Panc1 (cell line): ENCODE data around the gene GABRR2. TPM values are rescaled to one million over a fixed set of nuclear protein-coding genes. Genes with fewer than 3 reads are reported as not detected.
"Not testable (repeated sequence)": the region's sequence is repeated elsewhere in the genome, so short reads cannot be mapped to it uniquely, and the experiment has no call there.

Experiments
- ATAC-seq: fragments of 200-7000 bp; cut with Tn5 transposase; 2 replicates; pipeline ENCODE4 v1.9.1; 2020; ENCODE audit warnings: mild to moderate bottlenecking, moderate library complexity
- BruUV-seq: library from RNA; stranded (reverse); fragments of 400-500 nt; replicated peaks from 2 replicates; lab custom pipeline; 2021; lab: Mats Ljungman, UMichigan
- CTCF ChIA-PET: fragments of 300-600 bp; sonication (Branson Sonifier 250); formaldehyde crosslinking; loops from one replicate; lab custom pipeline; 2022; ENCODE audit warnings: antibody characterized with exemption; lab: Charles Lee
- POLR2A ChIA-PET: fragments of 300-600 bp; sonication (Branson Sonifier 250); formaldehyde crosslinking; loops from one replicate; lab custom pipeline; 2022; ENCODE audit warnings: antibody characterized with exemption; lab: Charles Lee
- DNase-seq: peaks from one replicate; pipeline ENCODE4 v3.0.0-alpha.2; 2010; ENCODE audit warnings: low read depth, low spot score
- H3K27ac ChIP-seq: 2 replicates; pipeline ENCODE4 v1.5.1; 2011; ENCODE audit warnings: mild to moderate bottlenecking, low read length, inconsistent platforms
- H3K27me3 ChIP-seq: fragments of 200-500 bp; sonication (Bioruptor generic); 2 replicates; pipeline ENCODE4 v1.6.0; 2014; ENCODE audit warnings: low read length, inconsistent platforms; ENCODE audit not compliant: control insufficient read depth, insufficient read depth
- H3K36me3 ChIP-seq: fragments of 200-500 bp; sonication (Bioruptor generic); 2 replicates; pipeline ENCODE4 v1.5.1; 2014; ENCODE audit warnings: inconsistent platforms, mild to moderate bottlenecking, low read length, moderate library complexity; ENCODE audit not compliant: control insufficient read depth, insufficient read depth
- H3K4me1 ChIP-seq: 2 replicates; pipeline ENCODE4 v1.5.1; 2011; ENCODE audit warnings: inconsistent platforms, mild to moderate bottlenecking, low read length, moderate library complexity; ENCODE audit not compliant: control insufficient read depth, insufficient read depth
- H3K4me3 ChIP-seq, 2 experiments: 2 replicates each; pipeline ENCODE4 v1.5.1; 2011 to 2012; ENCODE audit warnings: low read depth in 2 of 2, low read length in 2 of 2, mild to moderate bottlenecking in 2 of 2, inconsistent platforms in 1 of 2, moderate library complexity in 1 of 2
- H3K9me3 ChIP-seq: fragments of 200-500 bp; sonication (Bioruptor generic); 2 replicates; pipeline ENCODE4 v1.5.1; 2014; ENCODE audit warnings: low read depth, mild to moderate bottlenecking, inconsistent platforms, low read length, moderate library complexity; ENCODE audit not compliant: control insufficient read depth, insufficient read depth
- POLR2AphosphoS5 ChIP-seq: IDR thresholded peaks from 2 replicates; pipeline ENCODE4 v1.6.1; 2012; ENCODE audit warnings: mild to moderate bottlenecking, low read depth, low read length, moderate library complexity
- SIN3A ChIP-seq: IDR thresholded peaks from 2 replicates; pipeline ENCODE4 v1.6.1; 2012; ENCODE audit warnings: low read depth, mild to moderate bottlenecking, low read length, moderate library complexity, borderline replicate concordance; ENCODE audit not compliant: insufficient read depth
- TCF7L2 ChIP-seq: IDR thresholded peaks from 2 replicates; pipeline ENCODE4 v1.6.1; 2011; ENCODE audit warnings: mild to moderate bottlenecking, low read depth, low read length, inconsistent platforms
- in situ Hi-C: cut with HindIII; loops from 2 replicates; pipeline ENCODE4 v1.10.0; 2016; ENCODE audit warnings: low sequenced_read_pairs, low pct_unique_long_range_greater_than_20kb
- intact Hi-C: fragments of 100-400 bp; cut with micrococcal nuclease; formaldehyde crosslinking; loops from one replicate; pipeline ENCODE4 v1.10.0; 2022; ENCODE audit not compliant: unreplicated experiment
- total RNA-seq: library from RNA; stranded (reverse); gene quantifications from one replicate; pipeline ENCODE4 v1.2.1, GENCODE V29; 2021; ENCODE audit not compliant: unreplicated experiment
- TF ChIP-seq, protein P1 (sequence below): fragments of 450-650 bp; IDR thresholded peaks from 2 replicates; pipeline ENCODE4 v1.5.1; 2017; ENCODE audit warnings: mild to moderate bottlenecking
- TF ChIP-seq, protein P2 (sequence below), 2 experiments: IDR thresholded peaks; 2 replicates each; pipeline ENCODE4 v1.6.1; 2011 to 2012; ENCODE audit warnings: low read depth in 2 of 2, control low read depth in 1 of 2, low read length in 1 of 2, mild to moderate bottlenecking in 1 of 2, moderate library complexity in 1 of 2; ENCODE audit not compliant: insufficient read depth in 1 of 2

Gene GABRR2
- total RNA-seq, 1 experiment from 2014 or later = 0.18 TPM

DNA sequence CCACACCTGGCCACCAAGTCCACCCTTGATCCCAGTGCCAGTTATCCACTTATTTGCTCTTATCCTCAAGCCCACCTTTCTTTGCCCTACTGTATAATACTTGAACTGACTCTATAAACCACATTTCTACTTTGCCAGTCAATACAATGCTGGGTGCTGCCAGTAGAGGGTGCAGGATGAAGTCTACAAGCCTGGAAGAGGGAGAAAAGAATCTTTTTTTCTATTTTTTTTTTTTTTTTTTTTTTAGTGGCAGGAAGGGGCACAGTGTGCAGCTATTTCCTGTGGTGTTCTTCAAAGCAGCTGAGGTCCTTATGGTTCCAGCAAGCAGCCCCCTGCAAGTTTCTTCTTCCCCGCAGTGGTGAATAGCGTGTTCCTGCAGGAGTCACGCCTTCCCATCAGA, 75.8 kb downstream of the GABRR2 start:
- intact Hi-C loops = no loop called here
- TF ChIP-seq, protein P1, sequence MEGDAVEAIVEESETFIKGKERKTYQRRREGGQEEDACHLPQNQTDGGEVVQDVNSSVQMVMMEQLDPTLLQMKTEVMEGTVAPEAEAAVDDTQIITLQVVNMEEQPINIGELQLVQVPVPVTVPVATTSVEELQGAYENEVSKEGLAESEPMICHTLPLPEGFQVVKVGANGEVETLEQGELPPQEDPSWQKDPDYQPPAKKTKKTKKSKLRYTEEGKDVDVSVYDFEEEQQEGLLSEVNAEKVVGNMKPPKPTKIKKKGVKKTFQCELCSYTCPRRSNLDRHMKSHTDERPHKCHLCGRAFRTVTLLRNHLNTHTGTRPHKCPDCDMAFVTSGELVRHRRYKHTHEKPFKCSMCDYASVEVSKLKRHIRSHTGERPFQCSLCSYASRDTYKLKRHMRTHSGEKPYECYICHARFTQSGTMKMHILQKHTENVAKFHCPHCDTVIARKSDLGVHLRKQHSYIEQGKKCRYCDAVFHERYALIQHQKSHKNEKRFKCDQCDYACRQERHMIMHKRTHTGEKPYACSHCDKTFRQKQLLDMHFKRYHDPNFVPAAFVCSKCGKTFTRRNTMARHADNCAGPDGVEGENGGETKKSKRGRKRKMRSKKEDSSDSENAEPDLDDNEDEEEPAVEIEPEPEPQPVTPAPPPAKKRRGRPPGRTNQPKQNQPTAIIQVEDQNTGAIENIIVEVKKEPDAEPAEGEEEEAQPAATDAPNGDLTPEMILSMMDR = peak; percentile 35
- TF ChIP-seq, protein P2, sequence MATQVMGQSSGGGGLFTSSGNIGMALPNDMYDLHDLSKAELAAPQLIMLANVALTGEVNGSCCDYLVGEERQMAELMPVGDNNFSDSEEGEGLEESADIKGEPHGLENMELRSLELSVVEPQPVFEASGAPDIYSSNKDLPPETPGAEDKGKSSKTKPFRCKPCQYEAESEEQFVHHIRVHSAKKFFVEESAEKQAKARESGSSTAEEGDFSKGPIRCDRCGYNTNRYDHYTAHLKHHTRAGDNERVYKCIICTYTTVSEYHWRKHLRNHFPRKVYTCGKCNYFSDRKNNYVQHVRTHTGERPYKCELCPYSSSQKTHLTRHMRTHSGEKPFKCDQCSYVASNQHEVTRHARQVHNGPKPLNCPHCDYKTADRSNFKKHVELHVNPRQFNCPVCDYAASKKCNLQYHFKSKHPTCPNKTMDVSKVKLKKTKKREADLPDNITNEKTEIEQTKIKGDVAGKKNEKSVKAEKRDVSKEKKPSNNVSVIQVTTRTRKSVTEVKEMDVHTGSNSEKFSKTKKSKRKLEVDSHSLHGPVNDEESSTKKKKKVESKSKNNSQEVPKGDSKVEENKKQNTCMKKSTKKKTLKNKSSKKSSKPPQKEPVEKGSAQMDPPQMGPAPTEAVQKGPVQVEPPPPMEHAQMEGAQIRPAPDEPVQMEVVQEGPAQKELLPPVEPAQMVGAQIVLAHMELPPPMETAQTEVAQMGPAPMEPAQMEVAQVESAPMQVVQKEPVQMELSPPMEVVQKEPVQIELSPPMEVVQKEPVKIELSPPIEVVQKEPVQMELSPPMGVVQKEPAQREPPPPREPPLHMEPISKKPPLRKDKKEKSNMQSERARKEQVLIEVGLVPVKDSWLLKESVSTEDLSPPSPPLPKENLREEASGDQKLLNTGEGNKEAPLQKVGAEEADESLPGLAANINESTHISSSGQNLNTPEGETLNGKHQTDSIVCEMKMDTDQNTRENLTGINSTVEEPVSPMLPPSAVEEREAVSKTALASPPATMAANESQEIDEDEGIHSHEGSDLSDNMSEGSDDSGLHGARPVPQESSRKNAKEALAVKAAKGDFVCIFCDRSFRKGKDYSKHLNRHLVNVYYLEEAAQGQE (IDR thresholded peaks at IDR 0.05; ENCODE audit: insufficient read depth in 1 of 2, low read depth in 2 of 2, low read length in 1 of 2) = no peak
- TF ChIP-seq POLR2AphosphoS5 (no peak), SIN3A (no peak), TCF7L2 (no peak)
- no peaks in the 10 kb centered on the region for H3K9me3 ChIP-seq
- POLR2A ChIA-PET = no interaction called here
- no peak for ATAC-seq
- CTCF ChIA-PET = no interaction called here
- H3K4me3 ChIP-seq = no peak overlapping the region
- H3K4me1 ChIP-seq = no peaks in the 10 kb centered on the region
- H3K27ac ChIP-seq = no peak overlapping the region
- BruUV-seq = no TSS peak
- H3K27me3 ChIP-seq = peaks cover 3% of the 10 kb centered on the region
- DNase-seq = no peak
- H3K36me3 ChIP-seq = no peaks in the 10 kb centered on the region
- in situ Hi-C loops = no loop called here

DNA sequence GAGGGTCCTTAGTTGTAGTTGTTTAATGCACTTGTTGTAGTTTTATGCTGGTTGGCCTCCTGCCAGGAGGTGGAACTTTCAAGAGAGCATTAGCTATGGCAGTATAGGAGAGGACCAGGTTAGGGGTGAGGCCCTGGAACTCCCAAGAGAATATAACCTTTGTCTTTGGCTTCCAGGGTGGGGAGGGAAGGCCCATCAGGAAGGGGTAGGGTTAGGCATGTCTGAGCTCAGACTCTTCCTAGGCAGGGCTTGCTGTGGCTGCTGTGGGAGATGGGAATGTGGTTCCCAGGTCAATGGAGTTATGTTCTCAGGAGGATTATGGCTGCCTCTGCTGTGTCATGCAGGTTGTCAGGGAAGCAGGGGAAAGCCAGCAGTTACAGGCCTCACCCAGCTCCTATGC, 77.9 kb downstream of the GABRR2 start:
- ChIA-PET CTCF (no interaction called here), POLR2A (no interaction called here)
- Histone ChIP-seq H3K36me3 (no peaks in the 10 kb centered on the region), H3K27me3 (no peaks in the 10 kb centered on the region; the same call in 1 of the 2 replicates), H3K27ac (no peak overlapping the region), H3K4me1 (no peaks in the 10 kb centered on the region), H3K9me3 (no peaks in the 10 kb centered on the region), H3K4me3 (no peak overlapping the region)
- BruUV-seq = no TSS peak
- in situ Hi-C loops = no loop called here
- DNase-seq (no peak), ATAC-seq (no peak)
- intact Hi-C loops = no loop called here
- TF ChIP-seq, protein P1 = no peak
- TF ChIP-seq SIN3A = no peak
- no peak for TF ChIP-seq POLR2AphosphoS5
- TF ChIP-seq, protein P2 (IDR thresholded peaks at IDR 0.05; ENCODE audit: insufficient read depth in 1 of 2, low read depth in 2 of 2, low read length in 1 of 2) = no peak
- TF ChIP-seq TCF7L2 = no peak

DNA sequence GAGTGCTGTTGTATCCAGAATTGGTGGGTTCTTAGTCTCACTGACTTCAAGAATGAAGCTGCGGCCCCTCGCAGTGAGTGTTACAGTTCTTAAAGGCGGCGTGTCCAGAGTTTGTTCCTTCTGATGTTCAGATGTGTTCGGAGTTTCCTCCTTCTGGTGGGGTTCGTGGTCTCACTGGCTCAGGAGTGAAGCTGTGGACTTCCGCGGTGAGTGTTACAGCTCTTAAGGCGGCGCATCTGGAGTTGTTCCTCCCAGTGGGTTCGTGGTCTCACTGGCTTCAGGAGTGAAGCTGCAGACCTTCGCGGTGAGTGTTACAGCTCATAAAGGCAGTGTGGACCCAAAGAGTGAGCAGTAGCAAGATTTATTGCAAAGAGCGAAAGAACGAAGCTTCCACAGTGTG, 81.5 kb downstream of the GABRR2 start:
- BruUV-seq, POLR2A ChIA-PET, intact Hi-C loops, CTCF ChIA-PET, ATAC-seq, H3K36me3 ChIP-seq, in situ Hi-C loops, H3K27ac ChIP-seq, H3K4me1 ChIP-seq, H3K9me3 ChIP-seq, H3K4me3 ChIP-seq, H3K27me3 ChIP-seq, DNase-seq: not testable (repeated sequence)
